Measurements from ENCODE around the gene TNC.

The TNC gene

GRCh38 chr9:115093520-115093919 is 24.4 kb downstream of the TNC start:
- TF ChIP-seq CTCF (conservative IDR thresholded peaks at IDR 0.05; ENCODE audit: low read depth, low read length): no peak
- no peak overlapping the region for H3K4me3 ChIP-seq (ENCODE audit: low read depth, low read length)
- DNase-seq (ENCODE audit: low read depth): no peak

- TF ChIP-seq CTCF (conservative IDR thresholded peaks at IDR 0.05; ENCODE audit: low read depth, low read length): no peak
- H3K4me3 ChIP-seq (ENCODE audit: low read depth, low read length): no peak overlapping the region
- DNase-seq (ENCODE audit: low read depth): no peak
Observed at GRCh38 chr9:115090486-115090885, 27.5 kb downstream of the TNC start.

- TF ChIP-seq CTCF (conservative IDR thresholded peaks at IDR 0.05; ENCODE audit: low read depth, low read length): no peak
- H3K4me3 ChIP-seq (ENCODE audit: low read depth, low read length): no peak overlapping the region
- no peak for DNase-seq (ENCODE audit: low read depth)
Observed at GRCh38 chr9:115088860-115089259, 29.1 kb downstream of the TNC start.

- DNase-seq (ENCODE audit: low read depth): no peak
- no peak overlapping the region for H3K4me3 ChIP-seq (ENCODE audit: low read depth, low read length)
- no peak for TF ChIP-seq CTCF (conservative IDR thresholded peaks at IDR 0.05; ENCODE audit: low read depth, low read length)
Observed at GRCh38 chr9:115086886-115087285, 31.1 kb downstream of the TNC start.

GRCh38 chr9:115086461-115086860 is 31.5 kb downstream of the TNC start:
- no peak for TF ChIP-seq CTCF (conservative IDR thresholded peaks at IDR 0.05; ENCODE audit: low read depth, low read length)
- no peak for DNase-seq (ENCODE audit: low read depth)
- H3K4me3 ChIP-seq (ENCODE audit: low read depth, low read length): no peak overlapping the region

GRCh38 chr9:115085773-115086377 is 32.1 kb downstream of the TNC start:
- TF ChIP-seq CTCF (conservative IDR thresholded peaks at IDR 0.05; ENCODE audit: low read depth, low read length): no peak
- DNase-seq (ENCODE audit: low read depth): no peak
- H3K4me3 ChIP-seq (ENCODE audit: low read depth, low read length): no peak overlapping the region

GRCh38 chr9:115084709-115085108 is 33.2 kb downstream of the TNC start:
- DNase-seq (ENCODE audit: low read depth): no peak
- no peak for TF ChIP-seq CTCF (conservative IDR thresholded peaks at IDR 0.05; ENCODE audit: low read depth, low read length)
- H3K4me3 ChIP-seq (ENCODE audit: low read depth, low read length): no peak overlapping the region

Measured in choroid plexus epithelial cell (primary cell).